ENCODE data around the gene SNX11. TPM values are rescaled to one million over a fixed set of nuclear protein-coding genes. Genes with fewer than 3 reads are reported as not detected.

SNX11 gene
- total and polyA plus RNA-seq, 5 donors from 2014 or later: 15.1 to 22.8 (median 20.8) TPM

- Histone ChIP-seq H3K9me3 (ENCODE audit: control insufficient read depth in 2 of 2, low read length in 2 of 2) (no peaks in the 10 kb centered on the region), H3K36me3 (ENCODE audit: control insufficient read depth, insufficient read depth, low read length) (peaks cover 68% of the 10 kb centered on the region), H3K27me3 (ENCODE audit: control insufficient read depth, insufficient read depth, low read length) (no peaks in the 10 kb centered on the region), H3K27ac (ENCODE audit: insufficient read depth, low read length, poor library complexity, severe bottlenecking) (no peak overlapping the region), H3K4me3 (ENCODE audit: low read depth, low read length) (no peak overlapping the region), H3K4me1 (ENCODE audit: control insufficient read depth, insufficient read depth, low read length, poor library complexity, severe bottlenecking) (no peaks in the 10 kb centered on the region)
- no peaks in the 10 kb centered on the region for H3K9me3 Mint-ChIP-seq
- H3K27me3 Mint-ChIP-seq: no peaks in the 10 kb centered on the region
- H3K4me1 Mint-ChIP-seq: peaks cover 4 to 11% (median 6%) of the 10 kb centered on the region in 4 donors
- no peak for DNase-seq
- H3K36me3 Mint-ChIP-seq: peaks cover 42% of the 10 kb centered on the region
- no peak overlapping the region for H3K4me3 Mint-ChIP-seq
- ATAC-seq (ENCODE audit: low read depth in 2 of 2): no peak
- H3K27ac Mint-ChIP-seq: peak overlapping the region in 1 of 3 donors; percentile 48
Observed at GRCh38 chr17:48160177-48161081, 52.9 kb downstream of the SNX11 start.

GRCh38 chr17:48161127-48161905 is 53.8 kb downstream of the SNX11 start:
- H3K4me1 Mint-ChIP-seq: peaks cover 4 to 14% (median 6%) of the 10 kb centered on the region in 4 donors
- H3K27ac ChIP-seq (ENCODE audit: insufficient read depth, low read length, poor library complexity, severe bottlenecking): no peak overlapping the region
- DNase-seq: no peak
- H3K9me3 Mint-ChIP-seq: no peaks in the 10 kb centered on the region
- H3K4me1 ChIP-seq (ENCODE audit: control insufficient read depth, insufficient read depth, low read length, poor library complexity, severe bottlenecking): no peaks in the 10 kb centered on the region
- H3K27me3 ChIP-seq (ENCODE audit: control insufficient read depth, insufficient read depth, low read length): no peaks in the 10 kb centered on the region
- H3K4me3 Mint-ChIP-seq: no peak overlapping the region
- no peaks in the 10 kb centered on the region for H3K9me3 ChIP-seq (ENCODE audit: control insufficient read depth in 2 of 2, low read length in 2 of 2)
- H3K27me3 Mint-ChIP-seq: no peaks in the 10 kb centered on the region
- no peak overlapping the region for H3K4me3 ChIP-seq (ENCODE audit: low read depth, low read length)
- ATAC-seq (ENCODE audit: low read depth in 2 of 2): no peak
- H3K27ac Mint-ChIP-seq: peak overlapping the region in 1 of 3 donors; percentile 59
- peaks cover 61% of the 10 kb centered on the region for H3K36me3 ChIP-seq (ENCODE audit: control insufficient read depth, insufficient read depth, low read length)
- peaks cover 40% of the 10 kb centered on the region for H3K36me3 Mint-ChIP-seq

GRCh38 chr17:48162306-48162934 is 54.9 kb downstream of the SNX11 start:
- no peak overlapping the region for H3K27ac ChIP-seq (ENCODE audit: insufficient read depth, low read length, poor library complexity, severe bottlenecking)
- peaks cover 40% of the 10 kb centered on the region for H3K36me3 Mint-ChIP-seq
- H3K36me3 ChIP-seq (ENCODE audit: control insufficient read depth, insufficient read depth, low read length): peaks cover 62% of the 10 kb centered on the region

GRCh38 chr17:48162946-48163506 is 55.5 kb downstream of the SNX11 start:
- Histone ChIP-seq H3K27ac (ENCODE audit: insufficient read depth, low read length, poor library complexity, severe bottlenecking) (no peak overlapping the region), H3K4me1 (ENCODE audit: control insufficient read depth, insufficient read depth, low read length, poor library complexity, severe bottlenecking) (no peaks in the 10 kb centered on the region), H3K4me3 (ENCODE audit: low read depth, low read length) (no peak overlapping the region), H3K36me3 (ENCODE audit: control insufficient read depth, insufficient read depth, low read length) (peaks cover 64% of the 10 kb centered on the region), H3K27me3 (ENCODE audit: control insufficient read depth, insufficient read depth, low read length) (no peaks in the 10 kb centered on the region), H3K9me3 (ENCODE audit: control insufficient read depth in 2 of 2, low read length in 2 of 2) (no peaks in the 10 kb centered on the region)
- H3K9me3 Mint-ChIP-seq: no peaks in the 10 kb centered on the region
- H3K4me3 Mint-ChIP-seq: no peak overlapping the region
- peaks cover 47% of the 10 kb centered on the region for H3K36me3 Mint-ChIP-seq
- DNase-seq (peak in 1 of 3 donors; percentile 24), ATAC-seq (ENCODE audit: low read depth in 2 of 2) (no peak)
- peak overlapping the region in 1 of 3 donors; percentile 39 for H3K27ac Mint-ChIP-seq
- no peaks in the 10 kb centered on the region for H3K27me3 Mint-ChIP-seq
- peaks cover 4 to 17% (median 11%) of the 10 kb centered on the region in 4 donors for H3K4me1 Mint-ChIP-seq

More at GRCh38 chr17:48162306-48162934, 54.9 kb downstream of the SNX11 start:
- Mint-ChIP-seq H3K27ac (peak overlapping the region in 1 of 3 donors; percentile 77), H3K4me3 (no peak overlapping the region), H3K9me3 (no peaks in the 10 kb centered on the region), H3K27me3 (no peaks in the 10 kb centered on the region), H3K4me1 (peaks cover 4 to 17% (median 9%) of the 10 kb centered on the region in 4 donors)
- DNase-seq: no peak
- no peaks in the 10 kb centered on the region for H3K27me3 ChIP-seq (ENCODE audit: control insufficient read depth, insufficient read depth, low read length)
- H3K9me3 ChIP-seq (ENCODE audit: control insufficient read depth in 2 of 2, low read length in 2 of 2): no peaks in the 10 kb centered on the region
- ATAC-seq (ENCODE audit: low read depth in 2 of 2): no peak
- no peak overlapping the region for H3K4me3 ChIP-seq (ENCODE audit: low read depth, low read length)
- no peaks in the 10 kb centered on the region for H3K4me1 ChIP-seq (ENCODE audit: control insufficient read depth, insufficient read depth, low read length, poor library complexity, severe bottlenecking)

- Mint-ChIP-seq H3K27ac (no peak overlapping the region), H3K4me1 (peaks cover 4 to 17% (median 11%) of the 10 kb centered on the region in 4 donors), H3K4me3 (no peak overlapping the region), H3K9me3 (no peaks in the 10 kb centered on the region), H3K27me3 (no peaks in the 10 kb centered on the region), H3K36me3 (peaks cover 48% of the 10 kb centered on the region)
- Histone ChIP-seq H3K4me3 (ENCODE audit: low read depth, low read length) (no peak overlapping the region), H3K27me3 (ENCODE audit: control insufficient read depth, insufficient read depth, low read length) (no peaks in the 10 kb centered on the region), H3K4me1 (ENCODE audit: control insufficient read depth, insufficient read depth, low read length, poor library complexity, severe bottlenecking) (no peaks in the 10 kb centered on the region), H3K9me3 (ENCODE audit: control insufficient read depth in 2 of 2, low read length in 2 of 2) (no peaks in the 10 kb centered on the region), H3K36me3 (ENCODE audit: control insufficient read depth, insufficient read depth, low read length) (peaks cover 67% of the 10 kb centered on the region), H3K27ac (ENCODE audit: insufficient read depth, low read length, poor library complexity, severe bottlenecking) (no peak overlapping the region)
- ATAC-seq (ENCODE audit: low read depth in 2 of 2): no peak
- no peak for DNase-seq
Observed at GRCh38 chr17:48163809-48164208, 56.2 kb downstream of the SNX11 start.

- H3K4me3 ChIP-seq (ENCODE audit: low read depth, low read length): no peak overlapping the region
- peaks cover 0 to 1% (median 0%) of the 10 kb centered on the region in 7 donors for H3K9me3 Mint-ChIP-seq
- H3K4me1 ChIP-seq (ENCODE audit: control insufficient read depth, insufficient read depth, low read length, poor library complexity, severe bottlenecking): no peaks in the 10 kb centered on the region
- no peaks in the 10 kb centered on the region for H3K27me3 ChIP-seq (ENCODE audit: control insufficient read depth, insufficient read depth, low read length)
- H3K36me3 ChIP-seq (ENCODE audit: control insufficient read depth, insufficient read depth, low read length): peaks cover 45% of the 10 kb centered on the region
- H3K9me3 ChIP-seq (ENCODE audit: control insufficient read depth in 2 of 2, low read length in 2 of 2): no peaks in the 10 kb centered on the region
- no peak overlapping the region for H3K4me3 Mint-ChIP-seq
- no peak for ATAC-seq (ENCODE audit: low read depth in 2 of 2)
- DNase-seq: no peak
- H3K27ac ChIP-seq (ENCODE audit: insufficient read depth, low read length, poor library complexity, severe bottlenecking): no peak overlapping the region
- H3K4me1 Mint-ChIP-seq: peaks cover 12 to 27% (median 23%) of the 10 kb centered on the region in 4 donors
- H3K27ac Mint-ChIP-seq: peak overlapping the region in 1 of 3 donors; percentile 40
- H3K27me3 Mint-ChIP-seq: no peaks in the 10 kb centered on the region
- peaks cover 46% of the 10 kb centered on the region for H3K36me3 Mint-ChIP-seq
Observed at GRCh38 chr17:48169926-48170325, 62.4 kb downstream of the SNX11 start.
